Measurements from ENCODE around the gene SHROOM4. TPM values are rescaled to one million over a fixed set of nuclear protein-coding genes. Genes with fewer than 3 reads are reported as not detected.
A peak's percentile ranks its signal among the peaks of the same experiment; 100 is the strongest.

SHROOM4 gene
- total and polyA plus RNA-seq, 11 donors: 7.1 to 25.5 (median 10.8) TPM

- Histone ChIP-seq H3K9me3 (no peaks in the 10 kb centered on the region), H3K27me3 (peaks cover 0 to 31% (median 0%) of the 10 kb centered on the region in 9 donors), H3K4me1 (peaks cover 0 to 6% (median 0%) of the 10 kb centered on the region in 12 donors), H3K27ac (no peak overlapping the region), H3K36me3 (no peaks in the 10 kb centered on the region), H3K4me3 (no peak overlapping the region)
- TF ChIP-seq POLR2A (IDR thresholded peaks at IDR 0.05): no peak
- TF ChIP-seq CTCF (IDR thresholded peaks at IDR 0.05): peak in 11 of 12 donors; percentile 22 to 58 (median 42)
- DNase-seq: no peak
- 46 to 50% (median 49%) methylated on average over 2 of the region's 2 CpGs for WGBS, 4 donors
- ATAC-seq: no peak
- intact Hi-C loops (cut with DNase I): loop anchor here in 1 of 10 donors (10.0 kb wide), 1 partner anchor 96 kb away; no protein-coding TSS in a partner anchor
Observed at GRCh38 chrX:50680990-50681389, 133.0 kb downstream of the SHROOM4 start.

DNA sequence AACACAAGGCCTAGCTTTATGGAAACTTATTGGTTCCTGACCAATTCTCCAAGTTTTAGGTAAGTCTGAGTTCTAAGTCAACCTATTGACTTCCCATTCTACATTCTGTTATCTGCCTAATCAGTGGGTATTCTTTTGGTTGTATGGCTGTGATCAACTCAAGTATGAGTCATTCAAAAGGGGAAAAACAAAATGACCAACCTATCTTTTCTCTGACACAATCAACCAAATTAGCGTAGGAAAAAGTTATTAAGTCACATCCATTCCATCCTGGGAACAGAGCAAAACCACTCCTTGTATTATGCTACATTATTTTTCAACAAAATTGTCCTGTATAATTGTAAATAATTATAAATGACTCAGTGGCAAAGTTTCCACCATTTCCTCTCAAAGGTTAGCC is 136.2 kb downstream of the SHROOM4 start:
- TF ChIP-seq POLR2A (IDR thresholded peaks at IDR 0.05): no peak
- TF ChIP-seq CTCF (IDR thresholded peaks at IDR 0.05): no peak

DNA sequence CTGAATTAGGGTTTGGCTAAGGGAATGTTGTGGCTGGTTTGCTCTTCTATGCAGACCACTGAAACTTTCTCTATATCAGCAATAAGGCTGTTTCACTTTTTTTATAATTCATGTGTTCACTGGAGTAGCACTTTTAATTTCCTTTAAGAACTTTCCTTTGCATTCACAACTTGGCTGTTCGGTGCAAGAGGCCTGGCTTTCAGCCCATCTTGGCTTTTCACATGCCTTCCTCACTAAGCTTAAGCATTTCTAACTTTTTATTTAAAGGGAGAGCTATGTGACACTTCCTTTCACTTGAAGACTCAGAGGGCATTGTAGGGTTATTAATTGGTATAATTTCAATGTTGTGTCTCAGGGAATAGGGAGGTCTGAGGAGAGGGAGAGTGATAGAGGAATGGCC is 142.3 kb downstream of the SHROOM4 start:
- peaks cover 0 to 18% (median 0%) of the 10 kb centered on the region in 9 donors for H3K27me3 ChIP-seq
- intact Hi-C loops (cut with DNase I): loop anchor here in 1 of 10 donors (10.0 kb wide), 1 partner anchor 77 kb away; no protein-coding TSS in a partner anchor
- WGBS, 4 donors: 39 to 51% (median 43%) methylated on average over 1 of the region's 1 CpG

More for the DNA sequence above, 136.2 kb downstream of the SHROOM4 start:
- Histone ChIP-seq H3K27ac (peak overlapping the region in 1 of 12 donors; percentile 37), H3K36me3 (no peaks in the 10 kb centered on the region), H3K4me3 (no peak overlapping the region), H3K27me3 (peaks cover 0 to 21% (median 0%) of the 10 kb centered on the region in 9 donors), H3K4me1 (peaks cover 0 to 6% (median 0%) of the 10 kb centered on the region in 12 donors), H3K9me3 (no peaks in the 10 kb centered on the region)
- 54 to 73% (median 64%) methylated on average over 1 of the region's 1 CpG for WGBS, 4 donors
- DNase-seq (no peak), ATAC-seq (no peak)
- intact Hi-C loops (cut with DNase I): loop anchor here in 1 of 10 donors (5.0 to 10.0 kb wide), 2 partner anchors 35 to 83 kb away; no protein-coding TSS in a partner anchor

GRCh38 chrX:50668860-50669259 is 145.1 kb downstream of the SHROOM4 start:
- no peak overlapping the region for H3K4me3 ChIP-seq
- no peak for ATAC-seq
- no peak overlapping the region for H3K27ac ChIP-seq
- H3K27me3 ChIP-seq: peaks cover 0 to 20% (median 0%) of the 10 kb centered on the region in 9 donors
- H3K36me3 ChIP-seq: no peaks in the 10 kb centered on the region
- no peak for TF ChIP-seq POLR2A (IDR thresholded peaks at IDR 0.05)
- no peak for TF ChIP-seq CTCF (IDR thresholded peaks at IDR 0.05)
- intact Hi-C loops (cut with DNase I): no loop called here
- H3K9me3 ChIP-seq: no peaks in the 10 kb centered on the region
- DNase-seq: no peak
- H3K4me1 ChIP-seq: peaks cover 0 to 9% (median 0%) of the 10 kb centered on the region in 12 donors
- 85 to 98% (median 93%) methylated on average over 1 of the region's 1 CpG for WGBS, 4 donors

More for the DNA sequence above, 142.3 kb downstream of the SHROOM4 start:
- Histone ChIP-seq H3K4me3 (no peak overlapping the region), H3K36me3 (no peaks in the 10 kb centered on the region), H3K4me1 (peaks cover 0 to 14% (median 0%) of the 10 kb centered on the region in 12 donors), H3K27ac (no peak overlapping the region), H3K9me3 (no peaks in the 10 kb centered on the region)
- ATAC-seq (no peak), DNase-seq (no peak)
- TF ChIP-seq POLR2A (IDR thresholded peaks at IDR 0.05): no peak
- TF ChIP-seq CTCF (IDR thresholded peaks at IDR 0.05): no peak
